Activated T-cell treated with anti-CD3 and anti-CD28 coated beads for 4 hours (primary cell): ENCODE data around the gene ADGRF5.
A peak's percentile ranks its signal among the peaks of the same experiment; 100 is the strongest.
"Not testable (repeated sequence)": the region's sequence is repeated elsewhere in the genome, so short reads cannot be mapped to it uniquely, and the experiment has no call there.

Experiments used
- DNase-seq: peaks from one replicate; pipeline ENCODE4 v3.0.0-alpha.2; 2020

Gene ADGRF5

DNA sequence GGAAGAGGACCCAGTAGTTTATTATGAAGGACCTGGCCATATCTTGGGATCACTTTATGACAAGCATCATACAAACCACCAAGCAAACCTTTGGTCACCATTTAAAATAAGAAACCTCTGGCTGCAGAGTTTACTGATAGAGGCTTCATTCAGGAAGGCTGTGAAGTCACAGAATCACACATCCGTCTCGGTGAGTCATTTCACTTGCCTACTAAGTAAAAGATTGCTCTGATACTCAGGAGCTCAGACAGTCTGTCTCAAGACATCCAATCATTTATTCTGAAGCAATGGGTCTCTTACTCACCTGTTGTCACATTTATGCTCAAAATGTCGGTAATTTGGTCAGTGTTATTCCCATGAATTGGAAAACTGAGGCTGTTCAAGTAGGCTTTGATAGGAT is 33.7 kb downstream of the ADGRF5 start:
- no peak for DNase-seq

DNA sequence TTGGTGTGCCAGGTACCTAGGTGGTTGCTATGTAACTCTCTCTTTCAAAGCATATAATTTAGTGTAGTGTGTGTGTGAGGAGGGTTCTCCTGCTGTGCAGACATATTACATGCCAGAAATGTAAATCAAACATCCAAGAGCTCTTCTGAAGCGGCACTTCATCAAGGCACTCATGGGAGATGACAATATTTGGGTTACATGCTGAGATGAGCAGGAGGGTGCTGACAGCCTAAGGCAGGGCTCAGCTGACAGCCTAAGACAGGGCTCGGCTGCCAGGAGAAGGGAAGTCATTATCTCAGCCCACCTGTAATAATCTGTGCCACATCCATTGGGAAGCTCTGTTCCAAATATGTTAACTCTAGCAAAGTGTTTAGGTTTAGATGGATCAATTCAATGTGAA is 39.1 kb downstream of the ADGRF5 start:
- no peak for DNase-seq

DNA sequence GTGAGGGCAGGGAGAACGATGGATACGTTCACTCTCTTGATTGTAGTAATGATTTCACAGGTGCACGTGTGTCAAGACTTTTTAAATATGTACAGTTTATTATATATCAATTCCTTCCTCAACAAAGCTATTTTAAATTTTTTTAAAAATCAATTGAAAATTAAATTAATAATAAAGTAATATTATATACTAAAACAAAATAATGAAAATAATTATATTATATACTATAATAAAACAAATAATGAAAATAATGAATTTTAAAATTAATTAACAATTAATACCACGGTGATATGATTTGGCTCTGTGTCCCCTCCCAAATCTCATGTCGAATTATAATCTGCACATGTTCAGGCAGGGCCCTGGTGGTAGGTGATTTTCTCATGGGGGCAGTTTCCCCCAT is 42.7 kb downstream of the ADGRF5 start:
- no peak for DNase-seq

DNA sequence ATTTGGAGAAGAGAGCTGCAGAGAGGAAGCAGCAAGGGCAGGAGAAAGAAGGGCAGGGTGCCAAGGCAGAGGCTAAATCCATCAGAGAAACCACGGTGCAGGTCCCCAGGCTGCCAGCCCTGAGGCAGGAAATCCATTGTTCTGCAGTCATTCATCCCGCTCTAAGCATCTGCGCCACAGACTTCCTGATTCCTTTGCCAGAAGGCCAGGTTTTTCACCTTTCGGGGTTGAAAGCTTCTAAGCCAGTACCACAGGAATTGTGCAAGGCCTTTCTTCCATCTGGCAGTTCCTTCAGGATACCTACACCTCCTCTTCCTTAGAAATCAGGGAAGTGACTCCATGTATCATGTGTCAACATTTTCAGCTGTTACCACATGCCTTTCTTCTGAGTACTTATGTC is 45.6 kb downstream of the ADGRF5 start:
- no peak for DNase-seq

DNA sequence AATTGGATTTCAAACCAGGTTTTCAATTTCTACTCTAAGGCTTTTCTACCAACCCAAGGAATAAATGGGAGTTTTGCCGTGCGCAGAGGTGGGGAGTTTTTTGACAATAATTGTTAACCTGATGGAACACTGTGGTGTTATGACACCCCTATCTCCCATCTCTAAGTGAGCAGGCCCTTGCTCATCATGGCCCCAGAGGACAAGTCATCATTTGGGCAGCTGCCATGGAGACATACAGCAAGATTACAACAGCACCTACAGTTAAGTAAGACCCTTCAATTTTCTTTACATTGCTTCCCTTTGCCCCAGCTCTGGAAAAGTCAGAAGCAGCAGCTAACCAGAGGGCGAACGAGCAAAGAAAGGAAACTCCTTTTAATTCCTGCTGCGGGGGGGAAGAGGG is 54.3 kb downstream of the ADGRF5 start:
- DNase-seq = no peak

DNA sequence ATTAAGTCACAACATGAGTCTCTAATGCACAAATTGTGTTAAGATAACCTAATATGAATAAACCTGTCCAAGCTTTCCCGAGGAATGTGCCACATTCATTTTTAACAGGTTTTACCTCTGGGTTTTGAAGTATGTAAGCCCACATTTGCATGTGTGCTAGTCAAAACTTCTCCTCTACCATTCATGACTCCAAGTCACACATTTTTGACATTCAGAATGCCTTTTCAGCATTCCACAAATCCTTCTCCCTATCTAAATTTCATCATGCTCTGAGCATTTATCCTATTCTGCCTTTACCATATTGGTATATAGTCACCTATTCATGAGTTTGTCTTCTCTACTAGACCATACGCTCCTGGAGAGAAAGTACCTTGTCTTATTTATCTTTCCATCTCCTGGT is 56.5 kb downstream of the ADGRF5 start:
- no peak for DNase-seq

DNA sequence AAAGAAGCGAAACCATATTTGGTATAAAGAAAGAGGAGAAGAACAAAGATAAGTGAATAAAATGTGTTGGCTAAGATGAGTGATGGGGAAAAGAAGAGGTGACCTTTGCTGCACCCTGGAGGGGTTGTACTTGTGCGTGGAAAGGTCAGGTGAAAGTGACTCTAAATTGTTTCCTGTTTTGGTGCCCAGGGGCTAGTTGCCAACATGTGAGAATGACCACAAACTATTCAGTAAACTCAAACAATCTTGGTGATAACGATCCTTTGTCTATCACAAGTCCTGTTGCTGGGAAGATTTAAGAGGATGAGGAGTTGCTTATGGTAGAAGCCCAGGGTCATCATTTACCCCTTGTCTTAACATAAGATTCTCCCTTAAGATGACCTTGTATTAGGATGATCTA is 57.9 kb downstream of the ADGRF5 start:
- DNase-seq = no peak

DNA sequence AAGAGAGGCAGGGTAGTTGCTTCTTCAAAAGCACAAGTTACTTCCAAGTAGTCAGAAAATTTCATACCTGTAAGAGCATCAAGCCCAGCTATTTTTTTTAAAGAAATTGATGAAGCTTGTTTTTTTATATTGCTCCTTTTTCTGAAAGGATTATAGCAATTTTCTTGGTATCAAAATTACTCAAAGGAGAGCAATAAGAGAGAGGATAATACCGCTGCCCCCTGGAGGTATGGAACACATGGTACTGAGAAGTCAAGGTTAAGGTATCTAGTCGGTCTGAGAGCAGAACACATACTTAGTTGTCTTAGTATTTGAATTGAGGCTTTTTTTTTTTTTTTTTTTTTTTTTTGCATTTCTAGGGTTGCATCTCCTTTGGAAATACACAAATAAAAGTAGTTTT is 59.4 kb downstream of the ADGRF5 start:
- no peak for DNase-seq

DNA sequence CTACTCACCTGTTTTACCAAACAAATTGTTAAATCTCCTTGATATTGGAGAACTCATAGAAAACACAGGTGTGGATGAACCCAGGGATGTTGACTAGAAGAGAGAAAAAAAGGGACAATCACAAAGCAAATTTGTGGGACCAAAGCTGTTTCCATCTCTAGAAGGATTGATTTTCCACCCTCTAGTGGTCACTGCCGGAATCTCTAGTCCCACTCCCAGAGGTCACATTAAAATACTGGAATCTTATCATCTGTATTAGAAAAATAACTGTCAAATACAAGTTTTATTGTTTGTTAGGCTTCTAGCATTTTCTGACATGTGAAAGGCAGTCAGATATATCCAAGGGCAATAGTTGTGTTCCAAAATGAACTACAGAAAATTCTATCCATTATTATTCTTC is 65.8 kb downstream of the ADGRF5 start:
- DNase-seq = peak; percentile 4

DNA sequence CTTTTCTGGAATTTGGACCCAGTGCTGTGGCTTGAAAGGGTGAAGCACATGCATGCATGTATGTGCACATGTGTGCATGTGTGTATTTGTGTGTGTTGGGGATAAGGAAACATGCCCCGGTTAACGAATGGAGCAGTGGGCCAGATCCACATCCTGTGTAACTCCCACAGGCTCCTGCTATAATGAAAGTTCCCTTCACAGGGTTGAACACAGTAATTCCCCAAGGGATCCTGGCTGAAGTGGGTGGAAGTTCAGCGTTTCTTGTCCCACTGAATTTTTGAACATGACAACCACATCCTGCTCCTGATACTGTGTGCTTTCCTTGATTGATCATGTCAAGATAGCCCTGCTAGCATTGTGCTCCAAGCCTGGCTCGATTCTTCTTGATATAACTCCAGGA is 70.2 kb downstream of the ADGRF5 start:
- not testable (repeated sequence) for DNase-seq

DNA sequence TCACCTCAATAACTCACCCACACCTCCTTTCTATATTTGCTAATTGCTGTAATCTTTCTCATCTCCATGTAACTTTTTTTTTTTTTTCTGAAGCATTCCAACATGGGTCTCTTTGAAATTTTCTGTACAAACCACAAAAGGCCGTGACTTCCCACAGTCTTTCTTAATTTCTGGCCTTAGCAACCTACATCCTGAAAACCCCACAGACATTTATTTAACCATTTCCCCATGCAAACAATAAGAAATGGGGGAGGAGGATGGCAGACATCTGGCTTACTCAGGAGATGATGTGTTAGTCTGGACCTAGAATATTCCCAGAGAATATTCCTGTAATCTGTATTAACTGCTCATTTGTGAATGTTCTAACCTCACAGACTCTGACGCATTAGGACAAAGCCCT is 70.9 kb downstream of the ADGRF5 start:
- no peak for DNase-seq

DNA sequence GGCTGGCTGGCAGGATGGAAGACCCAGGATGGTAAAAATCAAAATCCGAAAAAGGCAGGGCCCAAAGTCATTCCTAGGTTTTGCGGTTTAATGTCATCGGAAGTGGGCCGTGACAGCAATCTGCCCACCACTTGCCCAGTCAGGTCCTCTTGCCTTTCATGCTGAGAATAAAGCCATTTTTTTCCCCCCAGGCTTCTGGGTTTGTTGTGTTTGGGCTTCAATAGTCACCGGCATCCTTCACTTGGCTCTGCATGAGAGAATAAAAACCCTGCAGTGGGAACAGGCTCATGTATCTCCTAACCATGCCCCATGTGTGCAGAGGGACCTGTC is 72.4 kb downstream of the ADGRF5 start:
- no peak for DNase-seq

DNA sequence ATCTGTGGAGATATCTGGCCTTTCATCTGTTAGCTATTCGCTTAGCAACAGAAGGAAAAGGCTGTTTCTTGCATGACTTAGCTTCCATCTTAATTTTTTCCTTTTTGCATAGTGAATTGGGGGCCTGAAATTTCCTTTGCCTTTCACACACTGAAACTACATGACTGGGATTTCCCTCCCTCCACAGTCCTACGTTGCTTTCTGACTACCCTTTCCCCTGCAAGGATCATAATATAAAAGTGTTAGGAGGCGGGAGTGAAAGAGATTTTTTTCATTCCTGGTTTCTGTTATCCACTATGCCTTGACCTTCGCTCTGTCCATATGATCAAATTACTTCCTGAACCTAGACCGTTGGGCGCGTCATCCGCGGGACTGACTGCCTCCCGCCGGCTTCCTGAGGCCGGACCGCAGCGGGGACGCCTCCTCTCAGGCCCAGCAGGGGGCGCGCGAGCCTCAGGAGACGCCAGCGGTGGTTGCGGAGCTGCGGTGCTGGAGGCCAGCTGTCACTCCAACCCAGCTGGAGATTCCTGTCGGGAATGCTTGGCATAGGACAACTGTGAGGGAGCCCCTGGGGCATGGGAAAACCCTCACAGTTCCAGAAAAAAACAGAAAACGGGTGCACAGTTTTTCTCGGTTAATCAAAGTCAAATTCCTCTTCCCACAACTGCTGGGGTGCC is 72.9 kb downstream of the ADGRF5 start:
- DNase-seq = peak; percentile 30

DNA sequence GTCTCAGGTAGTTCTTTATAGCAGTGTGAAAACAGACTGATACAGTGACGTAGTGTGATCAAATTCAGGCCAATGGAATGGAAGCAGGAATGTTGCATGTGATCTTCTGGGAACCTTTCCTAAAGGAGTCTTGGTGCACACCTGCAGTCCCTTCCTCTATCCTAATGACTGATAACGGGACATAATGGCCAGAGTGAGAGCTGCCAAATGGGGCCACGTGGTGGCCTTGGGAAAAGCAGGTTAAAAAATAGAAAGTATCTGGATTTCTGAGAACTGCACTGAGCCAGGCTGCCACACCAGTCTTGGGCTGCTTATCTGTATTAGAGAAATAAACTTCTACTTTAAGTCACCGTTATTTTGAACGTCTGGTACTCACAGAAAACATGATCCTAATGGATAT is 76.6 kb downstream of the ADGRF5 start:
- no peak for DNase-seq

DNA sequence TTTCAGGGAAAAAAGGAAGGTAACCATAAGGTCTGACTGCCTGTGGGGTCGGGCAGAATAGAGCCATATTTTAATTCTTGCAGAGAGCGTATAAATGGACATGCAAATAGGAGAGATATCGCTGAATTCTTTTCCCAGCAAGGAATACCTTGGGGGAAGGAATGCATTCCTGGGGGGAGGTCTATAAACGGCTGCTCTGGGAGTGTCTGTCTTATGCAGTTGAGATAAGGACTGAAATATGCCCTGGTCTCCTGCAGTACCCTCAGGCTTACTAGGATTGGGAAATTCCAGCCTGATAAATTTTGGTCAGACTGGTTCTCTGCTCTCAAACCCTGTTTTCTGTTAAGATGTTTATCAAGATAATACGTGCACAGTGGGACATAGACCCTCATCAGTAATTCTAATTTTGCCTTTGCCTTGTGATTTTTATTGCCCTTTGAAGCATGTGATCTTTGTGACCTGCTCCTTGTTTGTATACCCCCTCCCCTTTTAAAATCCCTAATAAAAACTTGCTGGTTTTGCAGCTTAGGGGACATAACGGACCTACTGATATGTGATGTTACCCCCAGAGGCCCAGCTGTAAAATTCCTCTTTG is 79.4 kb downstream of the ADGRF5 start:
- DNase-seq = not testable (repeated sequence)

DNA sequence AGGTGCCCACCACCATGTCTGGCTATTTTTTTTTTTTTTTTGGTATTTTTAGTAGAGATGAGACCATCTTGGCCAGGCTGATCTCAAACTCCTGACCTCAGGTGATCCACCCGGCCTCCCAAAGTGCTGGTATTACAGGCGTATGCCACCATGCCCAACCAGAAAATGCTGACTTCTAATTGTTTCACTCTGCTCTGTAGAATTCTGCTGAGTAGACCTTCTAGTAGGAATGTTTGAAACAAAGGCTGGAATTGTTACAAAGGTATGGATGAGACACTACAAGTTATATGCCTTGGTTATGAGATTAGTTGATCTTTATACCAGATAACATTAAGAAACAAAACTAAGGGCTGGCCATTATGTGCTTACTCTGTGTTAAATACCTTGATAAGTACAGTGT is 83.7 kb downstream of the ADGRF5 start:
- DNase-seq = no peak

DNA sequence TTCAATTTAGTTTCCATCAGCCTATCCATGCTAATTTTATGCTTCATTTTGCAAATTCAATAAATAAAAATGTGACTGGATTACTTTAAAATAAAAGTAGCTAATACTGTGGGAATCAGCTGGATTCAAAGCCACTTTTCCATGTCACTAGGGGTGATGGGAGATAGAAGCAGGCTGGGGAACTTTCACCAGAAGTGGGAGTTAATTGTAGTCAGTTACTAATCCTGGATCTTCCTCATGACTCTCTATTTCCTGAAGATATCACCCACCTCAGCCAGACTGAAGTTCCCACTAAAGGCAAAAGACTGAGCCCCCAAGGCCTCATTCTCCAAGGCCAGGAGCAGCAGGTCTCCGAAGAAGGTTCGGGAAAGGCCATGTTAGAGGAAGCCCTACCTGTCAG is 86.7 kb downstream of the ADGRF5 start:
- DNase-seq = not testable (repeated sequence)

DNA sequence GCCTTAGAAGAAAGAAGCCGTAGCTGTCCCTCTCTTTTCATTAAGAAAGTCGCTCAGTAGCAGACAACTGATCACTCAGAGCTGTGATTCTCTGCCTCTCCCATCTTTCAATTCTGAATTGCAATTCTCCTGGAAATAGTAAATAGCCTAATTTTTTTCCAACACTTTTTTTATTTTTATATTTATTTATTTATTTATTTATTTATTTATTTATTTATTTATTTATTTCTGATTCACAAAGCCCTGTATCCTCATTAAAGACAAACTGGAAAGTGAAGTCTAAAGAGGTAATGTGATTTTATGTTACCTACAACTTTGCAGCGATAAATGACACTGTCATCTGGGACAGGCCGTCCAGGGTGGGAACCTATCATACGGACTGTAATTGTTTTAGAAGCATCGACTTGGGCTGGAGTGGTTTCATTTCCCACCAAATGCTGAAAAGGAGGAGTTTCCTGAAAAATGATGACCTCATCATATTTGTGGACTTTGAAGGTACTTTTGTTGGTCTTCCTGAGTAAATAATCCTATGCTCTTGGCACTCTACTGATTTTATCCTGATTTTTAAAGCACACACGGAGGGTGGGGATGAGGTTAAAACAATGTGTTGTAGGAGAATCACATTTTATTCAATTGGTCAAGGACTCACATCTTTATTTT is 87.4 kb downstream of the ADGRF5 start:
- DNase-seq = not testable (repeated sequence)

DNA sequence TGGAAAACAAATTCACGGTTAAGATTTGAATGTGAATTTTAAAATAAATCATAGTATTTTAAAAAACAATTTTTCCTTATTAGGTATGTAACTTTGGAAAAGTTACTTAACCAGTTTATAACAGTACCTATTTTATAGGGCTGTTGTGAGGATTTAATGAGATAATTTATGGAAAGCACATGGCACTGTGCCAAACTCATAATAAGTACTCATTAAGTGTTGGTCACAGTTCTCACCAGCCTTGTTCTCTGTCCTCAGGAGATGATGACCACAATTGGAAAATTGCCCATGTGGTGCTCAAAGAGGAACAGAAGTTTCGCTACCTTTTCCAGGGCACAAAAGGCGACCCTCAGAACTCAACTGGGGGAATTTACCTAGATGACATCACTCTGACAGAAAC is 88.9 kb downstream of the ADGRF5 start:
- DNase-seq = no peak

DNA sequence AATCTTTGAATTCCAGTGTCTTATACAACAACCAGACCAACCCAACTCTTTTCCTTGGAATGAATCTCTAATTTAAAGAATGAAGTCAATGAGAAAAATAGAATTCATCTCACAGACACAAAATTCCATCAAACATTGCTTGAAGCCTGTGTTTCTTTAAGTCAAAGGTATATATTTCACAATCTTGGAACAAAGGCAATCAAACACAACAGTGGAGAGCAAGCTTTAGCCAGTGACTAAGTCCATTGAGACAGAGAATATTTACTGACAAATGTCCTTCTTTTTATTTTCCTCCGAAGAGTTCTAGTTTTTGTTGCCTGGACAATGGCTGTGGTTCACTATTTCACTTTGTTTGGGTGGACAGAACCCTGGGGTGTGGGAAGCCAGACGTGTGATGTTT is 92.8 kb downstream of the ADGRF5 start:
- DNase-seq = no peak

DNA sequence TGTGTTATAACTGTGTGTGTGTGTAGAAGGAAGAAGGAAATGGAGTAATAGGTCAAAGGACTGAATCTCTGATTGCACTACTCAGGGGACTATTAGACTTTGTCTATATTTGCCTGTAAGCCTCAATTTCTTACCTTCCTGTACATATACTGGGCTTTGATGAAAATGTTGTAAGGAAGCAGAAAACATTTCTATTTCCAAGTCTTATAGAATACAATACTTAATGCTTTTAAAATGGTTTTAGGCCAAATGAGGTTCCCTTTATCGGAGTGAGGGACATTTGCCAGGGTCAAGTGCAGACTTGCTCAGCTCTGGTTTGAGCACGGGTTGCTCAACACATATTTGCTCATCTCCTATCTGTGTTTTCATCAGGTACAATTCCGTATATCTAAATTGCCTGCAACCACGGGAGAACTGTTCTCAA is 100.3 kb downstream of the ADGRF5 start:
- DNase-seq = no peak

DNA sequence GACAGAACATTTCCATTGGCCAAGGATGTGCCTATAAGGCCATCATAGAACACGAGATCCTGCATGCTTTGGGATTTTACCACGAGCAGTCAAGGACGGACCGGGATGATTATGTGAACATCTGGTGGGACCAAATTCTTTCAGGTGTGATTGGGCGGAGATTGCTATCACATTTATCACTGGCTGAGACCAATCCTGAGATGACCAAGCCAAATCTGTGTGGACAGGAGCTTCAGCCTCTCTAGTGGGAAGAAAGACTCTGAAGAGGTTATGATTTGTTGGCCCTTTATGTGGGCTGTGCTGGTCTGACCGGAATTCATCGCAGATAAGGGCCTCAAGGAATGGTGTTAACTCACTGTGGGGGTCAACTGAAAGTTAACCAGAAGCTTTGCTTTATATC is 102.2 kb downstream of the ADGRF5 start:
- DNase-seq = no peak

DNA sequence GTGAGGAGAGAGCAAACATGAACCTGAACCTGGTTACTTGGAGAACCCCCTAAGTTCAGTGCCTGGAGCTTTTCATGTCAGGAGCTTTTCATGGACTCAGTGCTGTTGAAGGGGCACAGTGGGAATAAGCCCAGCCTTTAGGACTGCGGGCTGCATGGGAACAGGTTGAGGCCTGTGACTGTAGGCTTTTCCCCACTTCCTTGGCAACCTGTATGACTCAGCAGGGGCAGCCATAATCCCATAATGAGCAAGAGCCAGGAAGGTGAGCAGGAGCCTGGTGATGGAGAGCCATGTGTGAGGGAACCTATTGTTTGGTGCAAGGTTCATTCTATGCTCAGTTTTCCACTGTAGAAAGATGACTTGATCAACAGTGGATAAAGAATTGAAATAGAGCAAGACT is 105.1 kb downstream of the ADGRF5 start:
- no peak for DNase-seq

DNA sequence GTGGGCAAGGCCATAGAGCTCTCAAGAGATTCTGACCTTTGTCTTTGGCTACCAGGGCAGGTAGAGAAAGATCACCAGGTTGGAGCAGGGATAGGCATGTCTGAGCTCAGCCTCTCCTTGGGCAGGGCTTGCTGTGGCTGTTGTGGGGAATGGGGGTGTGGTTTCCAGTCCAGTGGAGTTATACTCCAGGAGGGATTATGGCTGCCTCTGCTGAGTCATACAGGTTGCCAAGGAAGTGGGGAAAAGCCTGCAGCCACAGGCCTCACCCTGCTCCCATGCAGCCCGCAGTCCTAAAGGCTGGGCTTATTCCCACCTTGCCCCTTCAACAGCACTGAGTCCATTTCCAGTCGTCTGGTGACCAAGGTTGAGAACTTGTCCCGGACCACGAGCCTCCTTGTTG is 106.6 kb downstream of the ADGRF5 start:
- DNase-seq = no peak

DNA sequence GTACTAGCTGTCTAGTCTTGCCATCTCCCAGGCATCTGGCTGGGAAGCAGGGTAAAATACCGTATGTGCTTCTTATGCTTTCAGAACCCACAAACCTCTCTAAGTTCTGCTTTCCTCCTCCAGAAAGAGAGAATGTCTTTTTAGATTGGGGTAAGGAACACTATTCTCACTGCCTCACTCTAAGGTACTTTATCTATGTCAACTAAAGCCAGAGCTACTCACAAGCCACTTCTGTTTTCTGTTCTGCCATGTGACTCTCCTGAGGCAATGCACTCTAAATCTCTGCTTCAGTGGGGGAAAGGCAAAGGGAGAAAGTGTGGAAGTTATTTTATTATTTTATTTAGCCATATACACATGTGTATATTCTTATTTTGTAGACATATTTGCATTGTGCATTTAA is 112.9 kb downstream of the ADGRF5 start:
- DNase-seq = no peak
